ENCODE results near the gene POU2F1. TPM values are rescaled to one million over a fixed set of nuclear protein-coding genes. Genes with fewer than 3 reads are reported as not detected.

Gene POU2F1
- total RNA-seq, 2 donors from 2014 or later, result 6.2 to 13.5 TPM

DNA sequence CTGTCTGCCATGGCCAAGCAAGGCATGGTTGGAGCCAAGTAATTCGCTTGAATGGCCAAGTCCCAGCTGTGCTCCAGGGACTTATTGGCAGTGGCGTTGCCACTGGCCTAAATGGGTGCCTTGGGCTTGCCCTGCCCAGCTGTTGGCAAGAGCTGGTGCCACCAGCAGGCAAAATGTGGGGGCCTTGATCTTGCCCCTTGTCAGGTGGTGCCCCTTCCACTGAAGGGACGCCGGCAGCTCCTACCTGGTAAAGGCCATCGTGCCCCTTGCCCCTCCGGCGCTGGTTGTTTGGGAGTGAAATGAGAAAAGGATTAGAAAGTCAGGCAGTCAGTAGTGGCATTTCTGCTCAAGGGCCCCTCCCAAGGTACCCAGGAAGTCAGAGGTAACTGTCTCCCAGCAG lies 212.1 kb downstream of the POU2F1 start:
- intact Hi-C loops (cut with DNase I), result no loop called here

DNA sequence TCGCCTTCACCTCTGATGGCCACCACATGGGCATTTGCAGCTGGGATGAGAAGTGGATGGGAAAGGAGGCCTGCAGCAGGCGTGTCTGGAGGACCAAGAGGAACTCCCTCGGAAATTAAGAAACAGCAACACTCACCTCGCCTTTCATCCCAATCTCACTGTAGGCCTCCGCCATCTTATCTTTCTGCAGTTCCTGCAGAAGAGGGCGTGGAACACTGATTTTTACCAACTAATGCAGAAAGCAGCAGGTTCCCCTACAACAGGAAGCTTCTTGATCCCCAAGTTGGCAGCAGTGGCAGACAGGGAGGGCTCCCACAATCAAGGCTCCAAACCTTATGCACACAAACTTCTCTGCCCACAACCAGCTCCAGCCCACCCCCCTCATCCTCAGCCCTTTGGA lies 213.2 kb downstream of the POU2F1 start:
- Histone ChIP-seq H3K4me3 (no peak overlapping the region), H3K4me1 (peaks cover under 1% of the 10 kb centered on the region), H3K27ac (no peak overlapping the region), H3K27me3 (no peaks in the 10 kb centered on the region), H3K36me3 (replicated peaks in 1 of 2; ENCODE audit: insufficient read depth in 1 of 2, low read depth in 2 of 2) (no peaks in the 10 kb centered on the region), H3K9me3 (no peaks in the 10 kb centered on the region)
- DNase-seq (no peak), ATAC-seq (no peak)
- intact Hi-C loops (cut with DNase I), result no loop called here
- TF ChIP-seq, protein P1, sequence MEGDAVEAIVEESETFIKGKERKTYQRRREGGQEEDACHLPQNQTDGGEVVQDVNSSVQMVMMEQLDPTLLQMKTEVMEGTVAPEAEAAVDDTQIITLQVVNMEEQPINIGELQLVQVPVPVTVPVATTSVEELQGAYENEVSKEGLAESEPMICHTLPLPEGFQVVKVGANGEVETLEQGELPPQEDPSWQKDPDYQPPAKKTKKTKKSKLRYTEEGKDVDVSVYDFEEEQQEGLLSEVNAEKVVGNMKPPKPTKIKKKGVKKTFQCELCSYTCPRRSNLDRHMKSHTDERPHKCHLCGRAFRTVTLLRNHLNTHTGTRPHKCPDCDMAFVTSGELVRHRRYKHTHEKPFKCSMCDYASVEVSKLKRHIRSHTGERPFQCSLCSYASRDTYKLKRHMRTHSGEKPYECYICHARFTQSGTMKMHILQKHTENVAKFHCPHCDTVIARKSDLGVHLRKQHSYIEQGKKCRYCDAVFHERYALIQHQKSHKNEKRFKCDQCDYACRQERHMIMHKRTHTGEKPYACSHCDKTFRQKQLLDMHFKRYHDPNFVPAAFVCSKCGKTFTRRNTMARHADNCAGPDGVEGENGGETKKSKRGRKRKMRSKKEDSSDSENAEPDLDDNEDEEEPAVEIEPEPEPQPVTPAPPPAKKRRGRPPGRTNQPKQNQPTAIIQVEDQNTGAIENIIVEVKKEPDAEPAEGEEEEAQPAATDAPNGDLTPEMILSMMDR (IDR thresholded peaks at IDR 0.05), result no peak
- no peak for TF ChIP-seq POLR2A (IDR thresholded peaks at IDR 0.05)
- 87 to 89% methylated on average over 6 of the region's 6 CpGs for WGBS, 2 donors

More for the DNA sequence above, 212.1 kb downstream of the POU2F1 start:
- Histone ChIP-seq H3K4me1 (no peaks in the 10 kb centered on the region), H3K27me3 (no peaks in the 10 kb centered on the region), H3K27ac (no peak overlapping the region), H3K36me3 (replicated peaks in 1 of 2; ENCODE audit: insufficient read depth in 1 of 2, low read depth in 2 of 2) (no peaks in the 10 kb centered on the region), H3K9me3 (no peaks in the 10 kb centered on the region), H3K4me3 (no peak overlapping the region)
- WGBS, 2 donors, result 94% methylated on average over 6 of the region's 7 CpGs
- no peak for ATAC-seq
- no peak for TF ChIP-seq POLR2A (IDR thresholded peaks at IDR 0.05)
- TF ChIP-seq, protein P1 (IDR thresholded peaks at IDR 0.05), result no peak
- DNase-seq, result no peak

DNA sequence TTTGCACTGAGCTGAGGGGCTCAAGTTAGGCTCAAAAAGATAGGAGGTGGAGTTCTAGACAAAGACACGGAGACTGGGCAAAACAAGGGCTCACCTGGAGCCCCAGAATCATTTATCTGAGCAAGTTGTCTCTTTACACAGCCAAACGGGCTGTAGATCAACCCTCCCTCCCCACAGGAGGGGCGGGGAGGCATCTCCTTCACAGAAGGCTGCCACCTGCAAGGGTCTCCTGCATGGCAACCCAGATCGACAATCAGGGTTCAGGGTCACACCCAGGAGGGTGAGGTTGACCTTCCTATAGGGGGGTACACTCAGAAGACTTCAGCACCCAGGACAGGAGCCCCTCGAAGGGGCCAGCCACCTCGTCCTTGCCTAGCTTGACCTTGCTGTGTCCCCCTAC lies 213.6 kb downstream of the POU2F1 start:
- DNase-seq, result no peak
- TF ChIP-seq POLR2A (IDR thresholded peaks at IDR 0.05), result no peak
- TF ChIP-seq, protein P1 (IDR thresholded peaks at IDR 0.05), result no peak
- Histone ChIP-seq H3K9me3 (no peaks in the 10 kb centered on the region), H3K4me1 (peaks cover 4% of the 10 kb centered on the region), H3K4me3 (no peak overlapping the region), H3K36me3 (replicated peaks in 1 of 2; ENCODE audit: insufficient read depth in 1 of 2, low read depth in 2 of 2) (no peaks in the 10 kb centered on the region), H3K27me3 (no peaks in the 10 kb centered on the region), H3K27ac (no peak overlapping the region)
- WGBS, 2 donors, result 65 to 80% methylated on average over 3 to 6 of the region's 6 CpGs
- intact Hi-C loops (cut with DNase I), result no loop called here
- no peak for ATAC-seq

DNA sequence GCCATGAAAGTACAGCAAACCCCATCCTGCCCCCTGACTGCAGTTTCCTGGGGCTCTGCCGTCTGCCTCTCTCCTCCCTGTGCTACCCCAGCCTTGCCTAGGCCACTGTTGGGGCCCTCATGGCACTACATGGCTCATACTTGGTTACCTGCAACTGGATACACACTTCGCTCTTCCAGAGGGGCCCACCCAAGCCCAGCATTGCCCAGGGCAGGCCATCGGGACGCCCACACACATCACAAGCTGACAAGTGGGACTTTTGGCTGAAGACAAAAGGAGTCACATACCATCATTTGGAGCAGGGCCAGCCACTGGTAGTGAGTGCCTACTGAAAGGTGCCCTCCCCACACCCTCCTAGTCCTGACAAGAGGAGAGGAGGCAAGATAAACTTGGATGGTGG lies 214.8 kb downstream of the POU2F1 start:
- Histone ChIP-seq H3K4me1 (peaks cover 9% of the 10 kb centered on the region), H3K36me3 (replicated peaks in 1 of 2; ENCODE audit: insufficient read depth in 1 of 2, low read depth in 2 of 2) (no peaks in the 10 kb centered on the region), H3K4me3 (no peak overlapping the region), H3K9me3 (no peaks in the 10 kb centered on the region), H3K27ac (no peak overlapping the region), H3K27me3 (no peaks in the 10 kb centered on the region)
- no peak for DNase-seq
- ATAC-seq, result no peak
- intact Hi-C loops (cut with DNase I), result no loop called here
- TF ChIP-seq POLR2A (IDR thresholded peaks at IDR 0.05), result no peak
- 93% methylated on average over 4 of the region's 4 CpGs for WGBS, 2 donors

DNA sequence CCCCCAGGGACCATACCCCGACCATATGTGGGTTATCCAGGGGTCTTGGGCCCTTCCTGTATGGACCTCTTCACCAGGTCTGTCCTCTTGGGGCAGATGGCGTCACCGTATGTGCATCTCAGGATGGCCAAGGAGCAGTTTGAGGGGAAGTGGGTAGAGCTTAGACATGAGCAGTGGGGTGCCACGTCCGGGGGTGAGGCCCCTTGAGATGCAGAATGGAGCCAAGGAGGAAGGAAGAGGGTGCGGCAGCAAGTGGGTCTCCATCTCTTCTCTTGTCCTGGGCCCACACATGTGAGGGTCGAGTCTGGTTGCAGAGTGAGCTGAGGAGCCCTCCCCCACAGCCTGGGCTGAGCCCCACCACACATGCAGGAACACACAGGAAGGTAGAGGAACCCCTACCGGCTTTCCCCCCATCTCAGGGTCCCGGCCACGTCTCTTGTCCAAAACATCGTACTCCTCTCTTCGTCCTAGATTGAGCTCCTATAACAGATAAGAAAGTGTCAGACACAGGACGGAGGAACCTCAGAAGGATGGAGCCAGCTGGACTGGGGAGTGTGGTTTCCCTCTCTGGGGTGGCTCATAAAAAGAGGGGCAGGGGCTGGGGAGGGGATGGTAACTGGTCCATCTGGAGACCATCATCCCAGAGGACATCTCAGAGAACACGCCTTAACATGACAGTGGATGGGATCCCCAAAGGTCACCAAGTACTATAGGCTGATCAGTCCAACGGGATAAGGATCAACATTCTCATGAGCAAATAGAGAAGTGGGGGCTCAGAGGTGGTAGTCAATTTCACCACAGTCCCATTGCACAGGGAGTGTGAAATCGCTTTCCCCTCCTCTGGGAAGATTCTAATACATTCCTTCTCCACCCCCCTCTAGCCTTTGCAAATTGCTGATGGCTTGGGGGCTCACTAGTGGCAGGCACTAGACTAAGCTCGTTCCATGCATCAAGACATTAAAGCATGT lies 217.8 kb downstream of the POU2F1 start:
- Histone ChIP-seq H3K4me1 (peaks cover 9% of the 10 kb centered on the region), H3K4me3 (no peak overlapping the region), H3K9me3 (no peaks in the 10 kb centered on the region), H3K36me3 (replicated peaks in 1 of 2; ENCODE audit: insufficient read depth in 1 of 2, low read depth in 2 of 2) (no peaks in the 10 kb centered on the region), H3K27me3 (no peaks in the 10 kb centered on the region), H3K27ac (no peak overlapping the region)
- DNase-seq, result no peak
- intact Hi-C loops (cut with DNase I), result no loop called here
- no peak for ATAC-seq
- 67 to 70% methylated on average over 16 to 17 of the region's 17 CpGs for WGBS, 2 donors
- no peak for TF ChIP-seq POLR2A (IDR thresholded peaks at IDR 0.05)
- TF ChIP-seq, protein P1 (IDR thresholded peaks at IDR 0.05), result no peak

Measured in body of pancreas (tissue), 4 donors.